Upper lobe of left lung (tissue), 4 donors: ENCODE data around the gene ROBO1.

Experiments
- EP300 ChIP-seq, 4 donors: sonication (generic); formaldehyde crosslinking; IDR thresholded peaks; one replicate each; pipeline ENCODE4 v1.5.1; 2017; ENCODE audit warnings: antibody characterized with exemption in 4 of 4, control low read depth in 2 of 4
- TF ChIP-seq, protein P1 (sequence below), 6 experiments: fragments of 450-650 bp in 4 of 6; fragments of 200-600 bp in 2 of 6; sonication (generic) in 2 of 6; IDR thresholded peaks; one replicate each; pipeline ENCODE4 v1.5.1; 2016 to 2019; ENCODE audit warnings: antibody characterized with exemption in 6 of 6

DNA sequence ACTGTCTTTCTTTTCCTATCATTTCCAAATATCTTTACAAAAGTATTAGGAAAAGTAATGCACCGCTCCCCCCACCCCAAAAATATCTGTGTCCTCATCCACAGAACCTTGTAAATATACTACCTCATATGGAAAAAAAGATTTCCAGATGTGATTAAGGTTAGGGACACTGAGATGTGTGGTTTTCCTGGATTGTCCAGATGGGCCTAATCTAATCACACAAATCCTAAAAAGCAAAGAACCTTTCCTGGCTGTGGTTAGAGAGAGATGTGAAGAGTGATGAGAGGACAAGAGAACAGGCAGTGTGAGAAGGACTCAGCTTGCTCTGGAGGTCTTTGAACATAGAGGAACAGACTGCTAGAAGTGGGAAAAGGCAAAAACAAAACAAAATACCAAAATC lies 77.7 kb downstream of the ROBO1 start:
- TF ChIP-seq, protein P1, sequence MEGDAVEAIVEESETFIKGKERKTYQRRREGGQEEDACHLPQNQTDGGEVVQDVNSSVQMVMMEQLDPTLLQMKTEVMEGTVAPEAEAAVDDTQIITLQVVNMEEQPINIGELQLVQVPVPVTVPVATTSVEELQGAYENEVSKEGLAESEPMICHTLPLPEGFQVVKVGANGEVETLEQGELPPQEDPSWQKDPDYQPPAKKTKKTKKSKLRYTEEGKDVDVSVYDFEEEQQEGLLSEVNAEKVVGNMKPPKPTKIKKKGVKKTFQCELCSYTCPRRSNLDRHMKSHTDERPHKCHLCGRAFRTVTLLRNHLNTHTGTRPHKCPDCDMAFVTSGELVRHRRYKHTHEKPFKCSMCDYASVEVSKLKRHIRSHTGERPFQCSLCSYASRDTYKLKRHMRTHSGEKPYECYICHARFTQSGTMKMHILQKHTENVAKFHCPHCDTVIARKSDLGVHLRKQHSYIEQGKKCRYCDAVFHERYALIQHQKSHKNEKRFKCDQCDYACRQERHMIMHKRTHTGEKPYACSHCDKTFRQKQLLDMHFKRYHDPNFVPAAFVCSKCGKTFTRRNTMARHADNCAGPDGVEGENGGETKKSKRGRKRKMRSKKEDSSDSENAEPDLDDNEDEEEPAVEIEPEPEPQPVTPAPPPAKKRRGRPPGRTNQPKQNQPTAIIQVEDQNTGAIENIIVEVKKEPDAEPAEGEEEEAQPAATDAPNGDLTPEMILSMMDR (IDR thresholded peaks at IDR 0.05): no peak
- TF ChIP-seq EP300 (IDR thresholded peaks at IDR 0.05): no peak
